H54 (cell line): ENCODE results near the gene PRRG4.
"Not testable (repeated sequence)": the region's sequence is repeated elsewhere in the genome, so short reads cannot be mapped to it uniquely, and the experiment has no call there.

ENCODE experiments used
- DNase-seq: peaks from one replicate; pipeline ENCODE4 v3.0.0; 2011; ENCODE audit warnings: low spot score, mixed read lengths; ENCODE audit not compliant: insufficient read length
- FAIRE-seq: peaks from 3 replicates; lab custom pipeline; 2011; peaks lifted over from hg19 to GRCh38; lab: Jason Lieb, UNC
- POLR2A ChIP-seq: IDR thresholded peaks from 2 replicates; pipeline ENCODE4 v1.6.1; 2011; ENCODE audit warnings: low read depth, mild to moderate bottlenecking, low read length

PRRG4 gene

DNA sequence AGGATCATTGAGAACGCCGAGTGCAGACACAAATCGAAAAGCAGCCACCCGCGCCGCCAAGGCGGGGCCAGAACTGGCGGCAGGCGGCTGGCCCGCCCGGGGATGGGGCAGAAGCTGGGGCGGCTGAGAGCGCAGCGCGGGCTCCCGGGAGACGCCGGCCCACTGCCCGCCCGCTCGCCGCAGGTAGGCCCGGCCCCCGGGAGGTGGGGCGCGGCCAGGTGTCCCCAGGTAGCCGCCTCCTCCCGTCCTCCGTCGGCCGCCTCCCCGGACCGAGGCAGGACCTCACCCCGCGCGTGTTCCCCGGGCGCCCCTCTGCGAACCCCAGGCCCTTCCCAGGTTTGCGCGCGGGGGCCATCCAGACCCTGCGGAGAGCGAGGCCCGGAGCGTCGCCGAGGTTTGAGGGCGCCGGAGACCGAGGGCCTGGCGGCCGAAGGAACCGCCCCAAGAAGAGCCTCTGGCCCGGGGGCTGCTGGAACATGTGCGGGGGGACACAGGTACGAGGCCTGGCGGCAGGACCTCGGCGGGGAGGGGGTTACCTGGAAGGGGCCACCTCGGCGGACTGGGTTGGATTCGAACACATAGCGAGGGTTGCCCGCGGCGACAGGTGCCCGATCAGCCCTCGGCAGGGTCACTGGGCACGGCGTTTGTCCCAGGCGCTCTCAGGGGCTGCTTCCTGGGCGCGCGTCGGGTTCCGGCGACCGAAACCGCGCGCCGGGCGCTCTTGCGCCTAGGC is at the start of gene PRRG4:
PRRG4 (plus strand) TSS at position 248 of the 733 bp plus-strand sequence. CDS start 603 bp downstream, outside the sequence.
- peak; percentile 19; the same call in 1 of the 2 replicates for TF ChIP-seq POLR2A
- FAIRE-seq: no peak
- peak; percentile 71 for DNase-seq

DNA sequence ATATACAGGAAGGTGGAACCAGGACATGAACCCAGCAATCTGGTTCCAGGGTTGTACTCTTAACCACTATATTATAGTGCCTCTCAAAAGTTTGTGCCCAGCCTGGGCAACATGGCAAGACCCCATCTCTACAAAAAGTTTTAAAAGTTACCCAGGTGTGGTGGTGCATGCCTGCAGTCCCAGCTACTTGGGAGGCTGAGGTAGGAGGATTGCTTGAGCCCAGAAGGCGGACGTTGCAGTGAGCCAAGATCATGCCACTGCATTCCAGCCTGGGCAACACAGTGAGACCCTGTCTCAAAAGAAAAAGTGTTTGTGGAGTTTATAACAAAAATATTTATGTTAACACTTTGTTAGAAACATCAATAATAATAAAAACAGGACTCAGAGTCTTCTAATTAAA is 48.9 kb upstream of the PRRG4 start:
- not testable (repeated sequence) for FAIRE-seq, DNase-seq

GRCh38 chr11:32781721-32782120 is 48.0 kb upstream of the PRRG4 start:
- TF ChIP-seq POLR2A: no peak
- DNase-seq (no peak), FAIRE-seq (no peak)

GRCh38 chr11:32785262-32785661 is 44.5 kb upstream of the PRRG4 start:
- FAIRE-seq (no peak), DNase-seq (no peak)
- TF ChIP-seq POLR2A: no peak

DNA sequence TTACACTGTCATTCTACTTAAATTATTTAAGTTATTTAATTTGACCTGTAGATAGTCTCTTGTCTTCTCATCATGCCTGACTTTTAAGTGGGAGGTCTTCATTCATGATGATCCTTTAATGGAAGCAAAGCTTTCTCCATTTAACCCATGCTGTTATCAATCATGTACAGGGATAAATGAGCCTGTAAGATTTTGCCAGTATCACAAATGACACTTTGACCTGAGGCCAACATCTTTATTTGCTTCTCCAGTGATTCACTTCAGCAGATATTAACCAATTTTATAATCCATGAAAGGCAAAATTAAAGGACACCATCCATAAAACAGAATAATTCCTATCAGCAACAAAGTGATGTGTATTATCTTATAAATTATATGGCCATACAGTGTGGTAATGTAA is 42.9 kb upstream of the PRRG4 start:
- FAIRE-seq: no peak
- no peak for TF ChIP-seq POLR2A
- no peak for DNase-seq

GRCh38 chr11:32790916-32791315 is 38.8 kb upstream of the PRRG4 start:
- no peak for DNase-seq
- no peak for TF ChIP-seq POLR2A
- no peak for FAIRE-seq

DNA sequence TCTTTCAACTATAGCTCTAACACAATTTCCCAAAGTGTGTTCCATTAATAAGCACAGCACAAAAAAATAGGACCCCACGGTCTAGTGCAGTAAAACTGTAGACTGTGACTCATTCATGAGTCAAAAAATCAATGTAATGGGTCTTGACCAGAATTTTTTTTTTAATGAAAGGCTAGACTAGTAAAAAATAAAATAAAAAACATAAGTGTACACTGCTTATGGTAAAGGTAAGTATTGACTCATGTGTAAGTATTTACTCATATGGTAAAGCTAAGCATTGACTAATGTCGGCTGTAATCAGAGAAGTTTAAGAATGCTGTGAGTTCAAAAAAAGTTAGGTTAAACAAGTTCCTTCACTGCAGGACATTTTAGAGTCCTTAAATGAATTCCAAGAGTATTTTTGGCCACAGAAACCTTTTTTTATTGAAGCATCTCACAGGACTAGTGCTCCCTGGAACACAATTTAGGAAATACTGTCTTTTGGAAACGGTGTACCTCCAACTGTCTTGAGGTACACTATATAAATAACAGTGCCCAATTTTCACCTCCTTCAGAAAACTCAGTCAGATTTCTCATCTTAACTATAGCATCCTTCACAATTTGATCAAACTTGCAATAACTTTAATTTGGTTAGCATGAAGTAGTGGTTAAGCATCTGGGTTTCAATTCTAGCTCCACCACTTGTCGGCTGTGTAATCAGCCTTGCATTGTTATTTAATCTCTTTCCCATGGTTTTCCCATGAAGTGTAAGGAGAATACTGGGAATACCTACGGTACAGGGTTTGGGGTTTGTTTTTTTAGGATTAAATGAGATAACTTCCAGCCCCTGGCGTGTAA is 37.4 kb upstream of the PRRG4 start:
- FAIRE-seq (no peak), DNase-seq (no peak)
- no peak for TF ChIP-seq POLR2A

GRCh38 chr11:32792948-32793475 is 36.7 kb upstream of the PRRG4 start:
- no peak for TF ChIP-seq POLR2A
- DNase-seq (no peak), FAIRE-seq (no peak)

- DNase-seq (no peak), FAIRE-seq (no peak)
- no peak for TF ChIP-seq POLR2A
Measured at GRCh38 chr11:32794439-32794838, 35.3 kb upstream of the PRRG4 start, which contains the start of gene CCDC73. Gene CCDC73 (minus strand): TSS chr11:32794662. CDS start chr11:32760243, 34,419 bp downstream.

DNA sequence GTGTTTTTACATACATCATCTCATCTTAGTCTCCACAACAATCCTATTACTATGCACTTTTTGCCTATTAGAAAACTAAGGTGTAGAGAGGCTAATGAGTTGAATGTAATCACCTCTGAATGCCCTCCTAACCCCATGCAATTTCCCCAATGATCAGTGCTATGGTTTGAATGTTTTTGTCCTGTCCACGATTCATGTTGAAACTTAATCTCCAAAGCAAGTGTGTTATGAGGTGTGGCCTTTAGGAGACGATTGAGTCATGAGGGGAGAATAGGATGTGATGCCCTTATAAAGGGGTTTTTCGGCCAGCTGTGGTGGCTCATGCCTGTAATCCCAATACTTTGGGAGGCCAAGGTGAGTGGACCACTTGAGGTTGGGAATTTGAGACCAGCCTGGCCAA is 33.3 kb upstream of the PRRG4 start:
- TF ChIP-seq POLR2A: no peak
- FAIRE-seq (no peak), DNase-seq (no peak)

- peak; percentile 95 for FAIRE-seq
- peak; percentile 45 for DNase-seq
Measured at GRCh38 chr11:32809313-32809712, 20.4 kb upstream of the PRRG4 start.

DNA sequence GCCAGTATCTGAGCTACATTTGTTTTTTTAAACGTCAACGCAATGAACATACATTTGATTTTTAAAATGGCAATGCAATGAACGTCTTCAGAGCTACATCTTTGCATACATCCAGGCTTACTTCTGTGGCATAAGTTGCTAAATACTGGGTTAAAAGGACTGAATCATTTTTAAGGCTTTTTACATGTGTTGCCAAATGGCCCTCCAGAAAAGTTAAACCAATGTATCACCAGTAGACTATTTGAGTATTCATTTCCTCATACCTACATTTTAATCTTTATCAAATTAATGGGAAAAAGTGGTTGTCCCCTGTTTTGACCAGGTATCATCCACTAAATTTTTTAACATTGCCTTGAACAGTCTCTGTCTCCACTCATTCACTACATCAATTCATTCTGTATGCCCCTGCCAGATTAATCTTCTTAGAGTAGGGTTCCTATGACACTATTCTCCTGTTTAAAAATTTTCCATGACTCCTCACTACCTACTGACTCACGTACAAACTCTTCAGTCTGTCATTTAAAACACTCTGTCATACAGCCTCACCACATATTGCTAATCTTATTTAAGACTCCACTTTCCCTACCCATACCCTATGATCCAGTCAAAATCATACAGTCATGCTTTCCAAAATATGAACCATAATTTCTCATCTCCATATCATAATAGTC is 12.4 kb upstream of the PRRG4 start:
- TF ChIP-seq POLR2A: no peak
- peak; percentile 64 for FAIRE-seq
- DNase-seq: no peak

More at GRCh38 chr11:32809313-32809712, 20.4 kb upstream of the PRRG4 start:
- no peak for TF ChIP-seq POLR2A

DNA sequence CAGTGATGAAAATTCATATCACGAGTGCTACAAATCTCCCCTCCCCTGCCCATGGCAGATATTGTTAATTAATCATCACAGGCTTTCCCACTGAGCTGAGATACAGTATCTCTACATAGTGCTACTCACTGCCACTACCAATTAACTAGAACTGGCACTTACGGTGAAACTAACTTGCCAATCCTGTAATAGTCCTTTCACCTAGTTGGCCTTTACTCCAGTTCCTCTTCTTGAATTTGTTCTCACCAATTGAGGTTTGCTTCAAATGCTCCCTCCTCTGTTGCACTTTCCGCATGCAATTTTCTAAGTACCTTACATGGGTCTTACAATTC is 11.9 kb upstream of the PRRG4 start:
- no peak for TF ChIP-seq POLR2A
- FAIRE-seq (peak; percentile 30), DNase-seq (no peak)

DNA sequence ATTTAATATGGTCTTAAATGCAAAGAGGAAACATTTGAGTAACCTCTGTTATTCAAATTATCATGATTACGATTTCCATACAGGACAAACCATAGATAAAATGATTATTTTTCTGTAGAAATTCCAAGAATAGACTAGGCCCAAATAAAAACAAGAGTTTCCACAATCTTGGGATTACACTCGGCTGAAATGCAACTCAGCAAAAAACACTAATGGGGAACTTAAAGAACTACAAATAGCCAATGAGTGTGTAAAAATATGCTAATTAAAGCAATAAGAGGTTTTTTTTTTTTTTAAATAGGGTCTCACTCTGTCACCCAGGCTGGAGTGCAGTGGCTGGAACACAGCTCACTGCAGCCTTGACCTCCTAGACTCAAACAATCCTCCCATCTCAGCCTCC is 10.5 kb upstream of the PRRG4 start:
- no peak for DNase-seq
- no peak for TF ChIP-seq POLR2A
- no peak for FAIRE-seq
